Trophoblast cell (in vitro differentiated cells and primary cell): ENCODE measurements around the gene NAA16.

Source experiments
- DNase-seq, 2 donors: peaks; one replicate each; pipeline ENCODE4 v3.0.0-alpha.2; 2016
- H2AFZ ChIP-seq: 2 replicates; pipeline ENCODE4 v1.6.1; 2013; ENCODE audit warnings: low read length, moderate library complexity, mild to moderate bottlenecking; ENCODE audit not compliant: insufficient read depth, poor library complexity
- H2AK5ac ChIP-seq: 2 replicates; pipeline ENCODE4 v1.6.1; 2013; ENCODE audit warnings: mild to moderate bottlenecking, low read length
- H2BK120ac ChIP-seq: 2 replicates; pipeline ENCODE4 v1.6.1; 2013; ENCODE audit warnings: low read length, mild to moderate bottlenecking, moderate library complexity; ENCODE audit not compliant: insufficient read depth, poor library complexity
- H2BK12ac ChIP-seq: 2 replicates; pipeline ENCODE4 v1.6.1; 2013; ENCODE audit warnings: mild to moderate bottlenecking, low read length, moderate library complexity
- H2BK5ac ChIP-seq: 2 replicates; pipeline ENCODE4 v1.6.1; 2013; ENCODE audit warnings: low read length, low read depth, moderate library complexity, mild to moderate bottlenecking; ENCODE audit not compliant: poor library complexity
- H3K14ac ChIP-seq: 2 replicates; pipeline ENCODE4 v1.6.1; 2013; ENCODE audit warnings: mild to moderate bottlenecking, low read length
- H3K18ac ChIP-seq: 2 replicates; pipeline ENCODE4 v1.6.1; 2013; ENCODE audit warnings: mild to moderate bottlenecking, low read length
- H3K23ac ChIP-seq: 2 replicates; pipeline ENCODE4 v1.6.1; 2013; ENCODE audit warnings: low read length
- H3K27ac ChIP-seq: 2 replicates; pipeline ENCODE4 v1.5.1; 2013; ENCODE audit warnings: low read depth, mild to moderate bottlenecking, inconsistent platforms, low read length, moderate library complexity
- H3K27me3 ChIP-seq: 2 replicates; pipeline ENCODE4 v1.6.1; 2013; ENCODE audit warnings: inconsistent platforms, mild to moderate bottlenecking, low read length, moderate library complexity; ENCODE audit not compliant: insufficient read depth
- H3K36me3 ChIP-seq, 2 experiments: 1 replicate in 1 of 2; 2 replicates in 1 of 2; pipeline ENCODE4 v1.6.1; 2013; ENCODE audit warnings: low read length in 2 of 2, mild to moderate bottlenecking in 2 of 2, moderate library complexity in 1 of 2; ENCODE audit not compliant: insufficient read depth in 2 of 2, control insufficient read depth in 1 of 2
- H3K4ac ChIP-seq: 2 replicates; pipeline ENCODE4 v1.6.1; 2013; ENCODE audit warnings: low read depth, mild to moderate bottlenecking, low read length, moderate library complexity
- H3K4me1 ChIP-seq, 2 experiments: 1 replicate in 1 of 2; 2 replicates in 1 of 2; pipeline ENCODE4 v1.6.1; 2013; ENCODE audit warnings: low read length in 2 of 2, mild to moderate bottlenecking in 2 of 2, moderate library complexity in 1 of 2; ENCODE audit not compliant: insufficient read depth in 2 of 2, control insufficient read depth in 1 of 2
- H3K4me2 ChIP-seq: 2 replicates; pipeline ENCODE4 v1.6.1; 2013; ENCODE audit warnings: inconsistent platforms, mild to moderate bottlenecking, low read length, moderate library complexity
- H3K4me3 ChIP-seq: 2 replicates; pipeline ENCODE4 v1.5.1; 2013; ENCODE audit warnings: mild to moderate bottlenecking, low read depth, low read length, inconsistent platforms
- H3K79me1 ChIP-seq: one replicate; pipeline ENCODE4 v1.6.1; 2013; ENCODE audit warnings: low read length
- H3K79me2 ChIP-seq: 2 replicates; pipeline ENCODE4 v1.6.1; 2013; ENCODE audit warnings: low read length, mild to moderate bottlenecking; ENCODE audit not compliant: control insufficient read depth, insufficient read depth, poor library complexity
- H3K9ac ChIP-seq: 2 replicates; pipeline ENCODE4 v1.6.1; 2013; ENCODE audit warnings: mild to moderate bottlenecking, low read length
- H3K9me3 ChIP-seq: 2 replicates; pipeline ENCODE4 v1.6.1; 2013; ENCODE audit warnings: low read depth, mild to moderate bottlenecking, control low read depth, inconsistent platforms, low read length; ENCODE audit not compliant: insufficient read depth
- H4K12ac ChIP-seq: 2 replicates; pipeline ENCODE4 v1.6.1; 2013; ENCODE audit warnings: low read depth, mild to moderate bottlenecking, low read length, moderate library complexity
- H4K8ac ChIP-seq: 2 replicates; pipeline ENCODE4 v1.6.1; 2013; ENCODE audit warnings: low read depth, mild to moderate bottlenecking, low read length, moderate library complexity
- H4K91ac ChIP-seq: one replicate; pipeline ENCODE4 v1.6.1; 2013; ENCODE audit warnings: low read depth, mild to moderate bottlenecking, low read length, moderate library complexity
- WGBS: extraction: QIAGEN DNeasy Blood & Tissue Kit; methylation state at CpG from one replicate; pipeline ENCODE4 v1.1.7; 2013; ENCODE audit warnings: missing lambda C conversion rate; ENCODE audit not compliant: insufficient read length, insufficient coverage; ENCODE audit errors: extremely low coverage; 5-methylcytosine and 5-hydroxymethylcytosine counted together

The NAA16 gene

GRCh38 chr13:41384749-41385503 lies 73.9 kb downstream of the NAA16 start:
- Histone ChIP-seq H3K27me3 (no peaks in the 10 kb centered on the region), H3K9ac (no peak overlapping the region), H2AK5ac (no peak overlapping the region), H3K9me3 (no peaks in the 10 kb centered on the region), H3K79me2 (no peaks in the 10 kb centered on the region), H3K27ac (no peak overlapping the region), H2AFZ (no peak overlapping the region), H3K79me1 (peaks cover 1% of the 10 kb centered on the region), H2BK12ac (no peak overlapping the region), H3K4me3 (no peak overlapping the region), H4K8ac (no peak overlapping the region), H3K4ac (no peak overlapping the region), H2BK5ac (no peak overlapping the region), H4K91ac (no peak overlapping the region), H3K4me1 (no peaks in the 10 kb centered on the region), H3K4me2 (no peak overlapping the region), H3K23ac (no peak overlapping the region), H4K12ac (no peak overlapping the region), H3K36me3 (no peaks in the 10 kb centered on the region), H3K14ac (no peak overlapping the region), H2BK120ac (no peak overlapping the region), H3K18ac (no peak overlapping the region)
- DNase-seq = peak in 1 of 2 donors; percentile 53
- no CpG with 5 or more reads among the region's 20 CpGs for WGBS

DNA sequence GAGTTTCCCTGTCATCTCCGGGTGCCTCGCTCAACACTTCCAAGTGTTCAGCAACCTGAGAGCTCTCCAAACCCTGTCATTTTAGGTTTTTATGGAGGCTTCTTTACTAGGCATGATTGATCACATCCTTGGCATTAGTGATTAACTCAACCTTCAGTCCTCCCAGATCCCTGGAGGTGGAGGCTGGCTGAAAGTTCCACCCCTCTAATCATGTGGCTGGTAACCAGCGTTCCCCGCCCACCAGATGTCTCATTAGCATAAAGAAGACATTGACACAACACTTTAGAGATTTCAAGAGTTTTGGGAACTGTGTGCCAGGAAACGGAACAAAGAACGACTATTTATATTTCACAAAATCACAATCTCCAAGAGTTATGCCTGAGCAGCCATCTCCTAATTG lies 75.1 kb downstream of the NAA16 start:
- Histone ChIP-seq H3K18ac (no peak overlapping the region), H3K4me1 (no peaks in the 10 kb centered on the region), H4K91ac (no peak overlapping the region), H3K4me2 (no peak overlapping the region), H3K9ac (no peak overlapping the region), H3K9me3 (no peaks in the 10 kb centered on the region), H3K27me3 (no peaks in the 10 kb centered on the region), H2AK5ac (no peak overlapping the region), H3K36me3 (no peaks in the 10 kb centered on the region), H2AFZ (no peak overlapping the region), H3K79me1 (peaks cover 1% of the 10 kb centered on the region), H3K14ac (no peak overlapping the region), H4K8ac (no peak overlapping the region), H4K12ac (no peak overlapping the region), H3K79me2 (no peaks in the 10 kb centered on the region), H2BK120ac (no peak overlapping the region), H3K4me3 (no peak overlapping the region), H3K27ac (no peak overlapping the region), H3K4ac (no peak overlapping the region), H3K23ac (no peak overlapping the region), H2BK12ac (no peak overlapping the region), H2BK5ac (no peak overlapping the region)
- no CpG with 5 or more reads among the region's 6 CpGs for WGBS
- no peak for DNase-seq

DNA sequence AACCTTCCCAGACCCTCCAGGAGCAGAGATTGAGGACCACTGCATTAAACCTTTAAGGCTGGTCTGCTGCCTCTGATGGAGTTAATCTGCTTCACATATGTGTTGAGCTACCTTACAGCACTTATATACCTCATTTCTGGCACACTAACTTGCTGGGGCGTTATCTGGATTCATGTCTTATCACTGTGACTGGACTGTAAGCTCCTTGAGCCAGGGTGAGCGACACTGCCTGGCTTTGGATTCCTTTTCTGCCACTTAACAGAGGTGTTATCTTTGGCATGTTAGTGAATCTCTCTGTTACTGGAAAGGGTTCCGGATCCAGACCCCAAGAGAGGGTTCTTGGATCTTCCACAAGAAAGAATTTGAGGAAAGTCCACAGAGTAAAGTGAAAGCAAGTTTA lies 76.5 kb downstream of the NAA16 start:
- peaks cover 1% of the 10 kb centered on the region for H3K79me1 ChIP-seq
- no peaks in the 10 kb centered on the region for H3K4me1 ChIP-seq
- WGBS = no CpG with 5 or more reads among the region's 3 CpGs
- no peak overlapping the region for H3K4me3 ChIP-seq
- no peak overlapping the region for H4K8ac ChIP-seq
- H3K9me3 ChIP-seq = no peaks in the 10 kb centered on the region
- H4K91ac ChIP-seq = no peak overlapping the region
- no peak overlapping the region for H2BK120ac ChIP-seq
- no peak overlapping the region for H4K12ac ChIP-seq
- H3K27ac ChIP-seq = no peak overlapping the region
- H3K14ac ChIP-seq = no peak overlapping the region
- no peak overlapping the region for H2BK5ac ChIP-seq
- DNase-seq = no peak
- H3K79me2 ChIP-seq = no peaks in the 10 kb centered on the region
- H3K18ac ChIP-seq = no peak overlapping the region
- H2BK12ac ChIP-seq = no peak overlapping the region
- H3K36me3 ChIP-seq = no peaks in the 10 kb centered on the region
- no peak overlapping the region for H3K23ac ChIP-seq
- no peak overlapping the region for H3K4me2 ChIP-seq
- H2AFZ ChIP-seq = no peak overlapping the region
- H2AK5ac ChIP-seq = no peak overlapping the region
- H3K4ac ChIP-seq = no peak overlapping the region
- H3K9ac ChIP-seq = no peak overlapping the region
- H3K27me3 ChIP-seq = no peaks in the 10 kb centered on the region

GRCh38 chr13:41388143-41388881 lies 77.2 kb downstream of the NAA16 start:
- H3K4me1 ChIP-seq = no peaks in the 10 kb centered on the region
- peaks cover 1% of the 10 kb centered on the region for H3K79me1 ChIP-seq

More at GRCh38 chr13:41388143-41388881, 77.2 kb downstream of the NAA16 start:
- H2BK120ac ChIP-seq = no peak overlapping the region
- no peak overlapping the region for H3K4me2 ChIP-seq
- H4K8ac ChIP-seq = no peak overlapping the region
- no peaks in the 10 kb centered on the region for H3K36me3 ChIP-seq
- H2BK5ac ChIP-seq = no peak overlapping the region
- no peak overlapping the region for H3K18ac ChIP-seq
- no peaks in the 10 kb centered on the region for H3K9me3 ChIP-seq
- no peak overlapping the region for H2BK12ac ChIP-seq
- H3K4ac ChIP-seq = no peak overlapping the region
- no peaks in the 10 kb centered on the region for H3K79me2 ChIP-seq
- H3K27ac ChIP-seq = no peak overlapping the region
- H3K14ac ChIP-seq = no peak overlapping the region
- no peak overlapping the region for H2AFZ ChIP-seq
- H3K9ac ChIP-seq = no peak overlapping the region
- no CpG with 5 or more reads among the region's 6 CpGs for WGBS
- H2AK5ac ChIP-seq = no peak overlapping the region
- no peak overlapping the region for H4K12ac ChIP-seq
- no peak overlapping the region for H4K91ac ChIP-seq
- H3K4me3 ChIP-seq = no peak overlapping the region
- H3K23ac ChIP-seq = no peak overlapping the region
- no peak for DNase-seq
- H3K27me3 ChIP-seq = no peaks in the 10 kb centered on the region
